ENCODE results near the gene SEC22B. TPM values are rescaled to one million over a fixed set of nuclear protein-coding genes. Genes with fewer than 3 reads are reported as not detected.
A peak's percentile ranks its signal among the peaks of the same experiment; 100 is the strongest.
"Not testable (repeated sequence)": the region's sequence is repeated elsewhere in the genome, so short reads cannot be mapped to it uniquely, and the experiment has no call there.

The SEC22B gene
- polyA plus RNA-seq, 3 donors, result 35.9 to 44.9 (median 41.4) TPM

DNA sequence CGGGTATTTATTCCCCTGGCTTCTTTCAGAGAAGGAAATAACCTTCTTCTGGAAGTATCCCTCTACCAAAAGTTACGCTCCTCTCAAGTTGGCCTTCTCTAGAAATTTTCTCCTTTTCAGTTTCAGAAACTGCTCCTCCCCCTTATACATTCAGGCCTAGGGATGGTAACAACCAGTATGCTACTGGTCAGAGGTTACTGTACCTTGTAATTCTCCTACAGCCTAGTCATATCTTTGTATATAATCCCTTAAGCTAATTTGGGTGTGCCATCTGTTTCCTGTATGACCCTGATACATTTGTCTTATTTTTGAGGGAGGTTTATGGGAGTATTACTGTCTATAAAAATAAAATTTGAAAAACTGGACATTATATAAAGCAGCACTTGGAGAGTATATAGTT is 14.3 kb downstream of the SEC22B start:
- not testable (repeated sequence) for DNase-seq (ENCODE audit: extremely low read depth in 1 of 11, low read depth in 9 of 11, low spot score in 4 of 11)

DNA sequence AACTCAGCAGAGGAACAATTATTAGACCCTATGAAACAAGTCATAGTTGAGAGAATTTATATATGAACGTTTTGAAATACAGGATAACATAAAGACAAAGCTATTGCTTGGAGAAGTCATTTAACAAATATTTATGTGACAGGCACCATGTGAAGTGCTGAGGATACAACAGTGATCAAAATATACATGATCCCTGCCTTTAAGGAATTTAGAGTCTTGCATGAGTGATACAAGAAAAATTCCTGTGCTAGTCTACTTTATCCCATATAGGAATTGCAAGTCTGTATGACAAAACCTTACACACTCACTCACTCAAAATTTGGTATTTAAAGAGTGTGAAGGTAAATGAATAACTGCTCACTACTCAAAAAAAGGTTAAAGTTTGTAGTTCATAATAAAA is 17.8 kb downstream of the SEC22B start:
- DNase-seq (ENCODE audit: extremely low read depth in 1 of 11, low read depth in 9 of 11, low spot score in 4 of 11), result not testable (repeated sequence)

DNA sequence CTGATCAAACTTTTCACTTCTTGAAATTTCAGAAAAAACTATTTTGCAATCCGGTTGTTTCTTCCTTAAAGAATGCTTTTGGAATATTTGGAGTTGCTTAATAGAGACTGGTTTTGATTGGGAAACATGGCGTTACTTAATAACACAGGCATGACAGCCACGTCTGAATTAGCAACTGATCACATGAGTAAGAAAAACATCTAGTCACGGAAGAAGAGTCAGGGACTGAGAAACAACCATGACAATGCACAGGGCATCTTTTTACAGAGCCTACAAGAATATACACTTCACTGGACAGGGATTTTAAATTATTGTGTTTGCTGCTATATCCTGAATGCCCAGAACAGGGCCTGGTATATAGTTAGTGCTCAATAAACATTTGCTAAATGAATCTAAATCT is 18.2 kb downstream of the SEC22B start:
- DNase-seq (ENCODE audit: extremely low read depth in 1 of 11, low read depth in 9 of 11, low spot score in 4 of 11), result not testable (repeated sequence)

DNA sequence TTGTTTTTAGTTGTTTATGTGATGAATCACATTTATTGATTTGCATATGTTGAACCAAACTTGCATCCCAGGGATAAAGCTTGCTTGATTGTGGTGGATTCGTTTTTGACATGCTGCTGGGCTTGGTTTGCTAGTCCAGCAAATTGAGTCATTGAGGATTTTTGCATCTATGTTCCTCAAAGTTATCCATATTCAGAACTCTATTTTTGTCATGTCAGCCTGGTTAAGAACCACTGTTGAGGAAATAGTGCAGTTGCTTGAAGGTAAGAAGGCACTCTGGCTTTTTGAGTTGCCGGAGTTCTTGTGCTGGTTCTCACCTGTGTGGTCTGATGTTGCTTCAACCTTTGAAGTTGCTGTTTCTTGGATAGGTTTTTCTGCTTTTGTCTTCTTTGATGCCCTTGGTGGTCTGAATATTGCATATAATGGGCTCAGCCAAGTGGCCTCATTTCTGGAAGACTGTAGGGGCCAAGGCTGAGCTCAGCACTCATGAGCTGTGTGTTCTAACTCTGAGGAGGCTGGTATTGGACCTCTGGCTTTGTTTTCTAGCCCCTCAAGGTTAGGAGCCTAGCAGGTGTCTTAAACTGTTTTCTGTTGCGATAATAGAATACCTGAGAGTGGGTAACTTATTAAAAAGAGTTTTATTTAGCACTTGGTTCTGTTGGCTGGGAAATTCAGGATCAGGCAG is 26.0 kb downstream of the SEC22B start:
- DNase-seq (ENCODE audit: extremely low read depth in 1 of 11, low read depth in 9 of 11, low spot score in 4 of 11), result not testable (repeated sequence)

DNA sequence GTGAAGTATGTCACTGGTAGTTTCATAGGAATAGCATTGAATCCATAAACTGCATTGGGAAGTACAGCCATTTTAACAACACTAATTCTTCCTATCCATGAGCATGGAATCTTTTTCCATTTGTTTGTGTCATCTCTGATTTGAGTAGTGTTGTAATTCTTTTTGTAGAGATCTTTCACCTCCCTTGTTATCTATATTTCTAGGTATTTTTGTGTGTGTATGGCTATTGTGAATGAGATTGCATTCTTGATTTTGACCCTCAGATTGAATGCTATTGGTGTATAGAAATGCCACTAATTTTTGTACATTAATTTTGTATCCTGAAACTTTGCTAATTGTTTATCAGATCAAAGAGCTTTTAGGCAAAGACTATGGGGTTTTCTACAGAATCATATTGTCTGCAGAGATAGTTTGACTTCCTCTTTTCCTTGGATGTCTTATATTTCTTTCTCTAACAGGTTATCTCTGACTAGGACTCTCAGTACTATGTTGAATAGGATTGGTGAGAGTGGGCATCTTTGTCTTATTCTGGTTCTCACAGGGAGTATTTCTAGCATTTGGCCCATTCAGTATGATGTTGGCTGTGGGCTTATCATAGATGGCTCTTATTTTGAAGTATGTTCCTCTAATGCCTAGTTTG is 26.8 kb downstream of the SEC22B start:
- not testable (repeated sequence) for DNase-seq (ENCODE audit: extremely low read depth in 1 of 11, low read depth in 9 of 11, low spot score in 4 of 11)

DNA sequence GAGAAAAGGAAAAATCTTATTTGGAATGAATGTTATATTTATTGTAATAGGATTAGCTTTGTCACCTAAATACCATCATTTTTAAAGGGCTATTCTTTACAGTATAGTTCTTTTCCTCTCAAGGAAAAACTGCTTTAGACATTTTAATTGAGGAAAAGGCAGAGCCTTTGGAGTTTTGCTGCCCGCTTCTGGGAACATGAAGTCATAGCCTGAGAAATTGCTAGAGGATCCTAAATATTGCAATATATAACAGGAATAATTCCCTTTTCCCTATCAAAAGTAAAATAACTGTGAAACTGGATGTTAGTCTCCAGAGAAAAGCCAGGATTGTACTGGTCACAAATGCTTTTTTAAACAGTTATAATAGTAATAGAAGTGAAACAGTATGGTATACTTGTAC is 30.5 kb downstream of the SEC22B start:
- DNase-seq (ENCODE audit: extremely low read depth in 1 of 11, low read depth in 9 of 11, low spot score in 4 of 11), result not testable (repeated sequence)

DNA sequence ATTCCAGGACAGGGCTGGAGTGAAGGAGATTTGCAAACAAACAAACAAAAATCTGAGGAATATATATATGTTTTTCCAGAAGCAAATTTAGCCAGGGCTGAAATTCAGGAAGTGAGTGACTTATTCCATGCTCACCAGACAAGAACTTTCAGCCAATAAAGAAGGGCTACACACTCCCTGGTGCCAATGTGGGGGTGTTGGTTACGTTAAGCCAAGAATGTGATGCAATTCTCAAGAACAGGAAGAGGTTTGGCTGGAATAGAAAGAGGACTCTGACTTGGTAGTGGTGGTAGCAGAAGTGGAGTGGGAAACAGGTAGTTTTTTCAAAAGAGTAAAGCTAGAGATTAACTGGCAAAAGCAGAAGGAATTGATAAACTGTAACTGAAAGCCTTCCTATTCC is 31.7 kb downstream of the SEC22B start:
- not testable (repeated sequence) for DNase-seq (ENCODE audit: extremely low read depth in 1 of 11, low read depth in 9 of 11, low spot score in 4 of 11)

DNA sequence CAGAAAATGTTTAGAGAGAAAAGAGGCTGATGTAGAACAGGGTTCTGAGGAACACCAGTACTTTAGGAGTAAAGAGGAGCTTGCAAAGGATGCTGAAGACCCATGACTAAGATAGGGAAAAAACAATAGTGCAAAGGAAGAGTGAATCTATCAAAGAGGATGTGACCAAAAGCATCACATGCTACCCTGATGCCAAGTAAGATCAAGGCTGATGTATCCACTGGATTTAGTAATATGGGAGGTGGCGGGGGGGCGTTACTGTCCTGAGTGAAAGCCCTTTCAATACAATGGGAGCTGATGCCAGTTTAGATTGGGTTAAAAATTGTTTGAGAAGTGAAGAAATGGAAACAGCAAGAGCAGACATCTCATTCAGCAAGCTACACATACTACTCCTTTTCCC is 32.2 kb downstream of the SEC22B start:
- DNase-seq (ENCODE audit: extremely low read depth in 1 of 11, low read depth in 9 of 11, low spot score in 4 of 11), result not testable (repeated sequence)

DNA sequence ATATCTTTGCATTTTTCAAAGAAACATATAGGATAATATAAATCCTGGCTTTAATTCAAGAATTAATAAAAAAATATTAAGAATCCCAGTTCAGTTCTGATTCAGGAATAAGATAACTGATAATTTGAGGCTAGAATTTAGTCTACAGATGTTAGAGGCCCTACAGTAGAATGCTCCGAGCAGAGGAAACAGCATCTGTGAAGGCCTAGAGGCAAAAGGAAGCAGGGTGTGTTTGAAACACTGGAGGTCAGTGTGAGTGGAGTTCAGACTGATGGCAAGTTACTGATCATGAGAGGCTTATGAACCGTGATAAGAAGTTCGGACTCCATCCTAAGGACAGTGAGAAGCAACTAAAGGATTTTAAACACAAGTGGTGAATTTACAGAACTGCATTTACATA is 33.0 kb downstream of the SEC22B start:
- DNase-seq (ENCODE audit: extremely low read depth in 1 of 11, low read depth in 9 of 11, low spot score in 4 of 11), result not testable (repeated sequence)

DNA sequence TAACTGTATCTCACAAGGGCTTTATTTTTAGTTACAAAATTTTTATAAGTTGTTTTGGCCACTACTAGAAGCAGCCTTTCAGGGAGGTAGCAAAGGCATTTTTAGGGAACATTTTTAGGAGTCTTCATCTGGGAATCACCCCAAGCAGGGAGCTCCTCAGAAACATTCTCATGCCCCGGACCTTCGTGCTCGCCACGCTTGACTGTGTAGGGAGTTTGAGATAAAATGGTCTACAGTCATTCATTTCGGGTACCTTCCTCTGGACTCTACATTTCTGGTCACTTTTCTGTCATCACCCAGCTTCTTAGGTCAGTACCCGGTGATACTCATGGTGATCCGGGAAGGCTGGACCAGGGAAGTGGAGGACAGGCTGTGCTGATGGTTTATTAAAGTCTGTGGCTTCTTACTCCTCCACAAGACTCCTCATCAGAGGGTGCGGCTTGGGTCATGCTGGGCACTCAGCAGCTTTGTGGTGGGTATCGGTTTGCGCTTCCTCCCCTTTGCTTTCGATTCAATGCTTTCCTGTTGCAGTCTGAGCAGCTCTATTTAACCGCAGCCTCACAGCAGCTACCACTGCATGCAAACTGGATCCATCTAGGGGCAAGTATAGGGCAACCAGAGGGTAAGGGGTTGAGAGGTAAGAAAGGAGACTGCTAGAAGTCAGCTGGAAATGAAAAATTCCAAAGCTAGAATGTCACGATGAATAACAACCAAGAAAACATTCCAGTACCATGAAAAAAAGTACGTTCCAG is 33.6 kb downstream of the SEC22B start:
- peak in 1 of 11 donors; percentile 13 for DNase-seq (ENCODE audit: extremely low read depth in 1 of 11, low read depth in 9 of 11, low spot score in 4 of 11)

DNA sequence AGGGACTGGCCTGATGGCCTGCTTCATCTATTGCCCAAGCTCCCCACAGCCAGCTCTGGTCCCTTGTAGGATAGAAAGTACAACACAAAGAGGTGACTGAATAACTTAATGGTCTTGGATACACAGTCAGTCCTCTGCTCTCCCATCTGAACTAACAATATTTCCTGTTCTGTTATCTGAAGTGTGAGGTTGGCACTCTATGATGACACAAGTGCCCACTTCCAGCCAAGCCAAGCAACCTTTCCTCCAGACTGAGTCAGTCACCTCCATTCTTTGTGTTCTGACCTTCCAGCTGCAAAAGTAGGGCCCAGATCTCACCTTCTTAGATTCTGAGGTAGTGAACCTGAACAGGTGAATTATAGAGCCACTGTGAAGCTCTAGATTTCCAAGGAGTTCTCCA is 34.5 kb downstream of the SEC22B start:
- DNase-seq (ENCODE audit: extremely low read depth in 1 of 11, low read depth in 9 of 11, low spot score in 4 of 11), result not testable (repeated sequence)

DNA sequence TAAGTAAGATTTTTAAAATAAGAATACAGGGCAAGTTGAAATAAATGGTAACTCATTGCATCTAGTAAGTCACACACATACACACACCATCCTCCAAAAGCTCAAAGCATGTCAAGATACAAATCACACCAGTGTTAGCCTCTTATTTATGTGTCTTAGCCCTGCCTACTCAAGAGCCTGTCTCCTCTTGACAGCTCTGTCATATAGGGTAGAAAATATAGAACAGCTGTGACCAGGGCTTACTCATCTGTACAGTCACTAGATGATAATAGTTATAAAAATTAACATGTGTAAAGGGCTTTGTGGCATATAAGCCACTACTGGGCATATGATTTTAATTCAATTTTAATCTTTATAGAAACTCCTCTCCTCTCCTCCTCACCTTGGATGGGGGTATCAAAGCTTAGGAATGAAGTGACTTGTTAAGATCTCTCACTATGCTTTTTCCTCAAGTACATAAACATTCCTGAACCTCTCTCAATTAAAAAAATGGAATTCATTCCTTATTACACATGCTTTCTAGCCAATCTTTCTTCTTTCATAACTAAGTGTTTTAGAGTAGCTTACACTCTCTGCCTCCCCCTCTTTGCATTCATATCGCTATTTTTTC is 35.6 kb downstream of the SEC22B start:
- not testable (repeated sequence) for DNase-seq (ENCODE audit: extremely low read depth in 1 of 11, low read depth in 9 of 11, low spot score in 4 of 11)

DNA sequence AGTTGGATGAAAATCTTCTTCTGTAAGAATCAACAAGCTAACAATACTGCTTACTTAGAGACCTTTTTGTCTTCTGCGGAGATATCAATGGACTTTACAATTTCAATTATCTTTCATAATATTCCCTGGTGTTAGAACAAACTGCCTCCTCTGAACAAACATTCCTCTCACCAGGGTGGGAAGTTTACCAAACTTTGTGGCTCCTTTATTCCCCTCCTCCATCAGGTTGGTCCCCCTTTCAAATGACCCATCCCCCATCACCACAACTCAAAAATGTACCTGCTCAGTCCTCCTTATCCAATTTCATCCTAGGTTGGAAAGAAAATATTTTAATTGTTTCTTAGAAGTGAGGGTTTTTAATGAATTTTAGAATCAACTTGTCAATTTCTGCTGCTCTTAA is 40.2 kb downstream of the SEC22B start:
- not testable (repeated sequence) for DNase-seq (ENCODE audit: extremely low read depth in 1 of 11, low read depth in 9 of 11, low spot score in 4 of 11)

DNA sequence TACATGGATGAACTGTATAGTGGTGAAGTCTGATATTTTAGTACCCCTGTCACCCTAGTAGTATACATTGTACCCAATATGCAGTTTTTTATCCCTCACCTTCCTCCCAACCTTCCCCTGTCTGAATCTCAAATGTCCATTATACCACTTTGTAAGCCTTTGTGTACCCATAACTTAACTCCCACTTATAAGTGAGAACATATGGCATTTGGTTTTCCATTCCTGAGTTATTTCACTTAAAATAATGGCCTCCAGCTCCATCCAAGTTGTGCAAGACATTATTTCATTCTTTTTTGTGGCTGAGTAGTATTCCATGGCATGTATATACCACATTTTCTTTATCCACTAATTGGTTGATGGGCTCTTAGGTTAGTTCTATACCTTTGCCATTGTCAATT is 42.4 kb downstream of the SEC22B start:
- not testable (repeated sequence) for DNase-seq (ENCODE audit: extremely low read depth in 1 of 11, low read depth in 9 of 11, low spot score in 4 of 11)

DNA sequence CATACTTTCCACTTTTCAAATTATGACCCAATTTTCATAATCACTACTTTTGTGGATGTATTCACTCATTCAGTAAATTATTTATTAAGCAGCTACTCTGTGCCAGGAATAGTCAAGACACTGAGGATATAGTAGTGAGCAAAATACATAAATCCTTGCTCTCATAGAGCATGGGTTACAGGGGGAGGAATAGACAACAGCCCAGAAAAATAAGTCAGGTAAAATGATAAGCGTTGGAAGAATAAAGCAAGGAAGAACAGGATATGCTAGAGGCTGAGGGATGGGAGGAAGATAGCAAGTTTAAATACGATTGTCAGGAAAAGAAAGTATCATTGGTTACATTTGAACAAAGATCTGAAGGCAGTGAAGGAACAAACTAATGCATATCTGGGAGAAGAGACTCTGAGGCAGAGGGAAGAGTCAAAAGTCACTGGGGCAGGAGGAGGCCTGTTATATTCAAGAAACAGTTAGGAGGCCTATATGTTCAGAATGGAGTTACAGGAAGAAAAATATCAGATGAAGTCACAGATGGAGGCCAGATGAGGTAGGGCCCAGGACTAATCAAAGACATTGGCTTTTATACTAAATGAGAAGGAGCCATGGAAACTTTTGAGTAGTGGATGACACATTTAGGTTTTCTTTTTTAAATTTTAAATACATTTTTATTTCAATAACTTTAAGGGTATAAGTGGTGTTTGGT is 42.9 kb downstream of the SEC22B start:
- no peak for DNase-seq (ENCODE audit: extremely low read depth in 1 of 11, low read depth in 9 of 11, low spot score in 4 of 11)

DNA sequence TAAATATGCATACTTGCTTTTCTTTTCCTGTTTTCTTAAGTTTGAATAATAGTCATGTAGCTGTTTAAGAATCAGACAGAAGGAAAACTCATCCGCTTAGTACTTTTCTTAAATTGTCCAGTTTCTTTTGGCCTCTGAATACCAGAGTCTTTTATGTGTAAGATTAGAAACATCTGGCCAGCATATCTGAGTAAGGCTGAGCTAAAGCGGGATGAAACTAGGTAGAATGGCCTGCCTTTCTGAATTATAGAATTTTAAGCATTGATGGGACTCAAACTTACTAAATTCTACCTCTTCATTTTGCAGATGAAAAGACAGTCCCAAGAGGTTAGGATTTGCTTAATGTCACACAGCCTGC is 43.9 kb downstream of the SEC22B start:
- DNase-seq (ENCODE audit: extremely low read depth in 1 of 11, low read depth in 9 of 11, low spot score in 4 of 11), result not testable (repeated sequence)

DNA sequence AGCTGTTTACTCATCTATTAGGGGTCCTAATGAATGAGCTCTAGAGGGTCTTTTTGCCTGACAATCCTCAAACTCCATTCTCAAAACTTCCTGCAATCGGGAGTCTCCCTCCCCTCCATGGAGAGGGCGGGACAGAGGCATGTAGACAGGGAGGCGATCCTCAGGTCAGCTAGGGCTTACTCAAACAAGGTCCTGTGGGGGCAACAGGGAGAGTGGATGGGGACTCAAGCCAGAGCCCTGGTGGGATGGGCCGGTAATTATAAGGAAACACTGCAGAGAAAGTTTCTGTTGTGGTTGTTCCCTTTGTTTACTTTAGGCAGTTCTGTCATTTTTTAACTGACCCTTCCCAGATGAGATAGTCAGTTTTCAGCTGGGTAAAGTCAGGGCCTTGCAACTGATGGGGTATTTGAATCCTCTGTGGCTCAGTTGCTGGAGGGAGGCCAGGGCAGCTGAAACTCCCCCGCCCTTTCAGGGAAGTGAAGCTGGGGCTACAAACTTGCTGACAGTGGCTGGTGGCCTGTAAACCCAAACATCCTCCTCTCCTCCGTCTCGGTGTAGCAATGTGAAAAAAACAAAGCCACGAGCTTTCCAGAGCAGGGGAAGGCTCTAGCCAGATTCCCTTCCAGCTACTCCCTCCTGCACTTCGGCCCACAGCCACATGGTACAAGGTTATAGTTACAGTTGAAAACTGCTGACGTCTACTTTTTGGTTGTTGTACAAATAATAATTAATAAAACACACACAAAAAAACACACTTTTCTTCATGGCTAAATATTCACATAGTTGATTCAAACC is 44.5 kb downstream of the SEC22B start:
- DNase-seq (ENCODE audit: extremely low read depth in 1 of 11, low read depth in 9 of 11, low spot score in 4 of 11), result peak in 7 of 11 donors; percentile 18 to 77 (median 46)

DNA sequence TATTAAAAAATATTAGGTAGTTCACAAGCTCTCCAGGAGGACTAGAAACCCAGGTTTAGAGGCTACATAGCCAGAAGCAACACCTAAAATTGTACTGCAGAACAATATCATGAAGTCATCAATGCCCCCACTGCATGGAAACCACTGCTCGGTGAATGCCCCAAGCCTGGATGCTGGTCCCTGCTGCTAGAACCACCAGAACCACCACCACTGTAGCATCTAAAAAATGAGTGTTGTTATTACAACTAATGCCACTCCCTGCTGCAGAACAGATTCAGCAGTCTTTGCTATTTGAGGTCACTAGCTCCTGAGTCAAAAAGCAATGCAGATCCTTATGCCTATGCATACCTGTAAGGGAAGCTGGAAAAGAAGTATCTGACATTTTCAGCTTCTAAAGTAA is 48.4 kb downstream of the SEC22B start:
- DNase-seq (ENCODE audit: extremely low read depth in 1 of 11, low read depth in 9 of 11, low spot score in 4 of 11), result not testable (repeated sequence)

Measured in renal cortex interstitium (tissue), 11 donors.